H1 (cell line): ENCODE results near the gene RAI14. TPM values are rescaled to one million over a fixed set of nuclear protein-coding genes. Genes with fewer than 3 reads are reported as not detected.

Experiments used
- CTCF ChIA-PET: fragments of 300-600 bp; sonication (Branson Sonifier 250); formaldehyde crosslinking; loops from one replicate; lab custom pipeline; 2021; ENCODE audit not compliant: partially characterized antibody; lab: Charles Lee
- POLR2A ChIA-PET: fragments of 300-600 bp; sonication (Branson Sonifier 250); formaldehyde crosslinking; loops from one replicate; lab custom pipeline; 2021; ENCODE audit warnings: inconsistent platforms; ENCODE audit not compliant: partially characterized antibody; lab: Charles Lee
- DNase-seq, 2 experiments: peaks; one replicate each; pipeline versions ENCODE4 v3.0.0 to v3.0.0-alpha.2; 2010 to 2022; ENCODE audit warnings: low spot score in 2 of 2, low read depth in 1 of 2, mixed read lengths in 1 of 2
- FAIRE-seq: peaks from 2 replicates; lab custom pipeline; 2011; peaks lifted over from hg19 to GRCh38; lab: Jason Lieb, UNC
- H2AFZ ChIP-seq: 2 replicates; pipeline ENCODE4 v1.8.1; 2012; ENCODE audit warnings: low read length, inconsistent platforms
- H2AK5ac ChIP-seq: 2 replicates; pipeline ENCODE4 v1.6.1; 2013; ENCODE audit warnings: low read depth, low read length
- H2BK120ac ChIP-seq: replicated peaks from 2 replicates; pipeline ENCODE3; 2013; ENCODE audit warnings: low read depth, low read length, inconsistent platforms
- H2BK12ac ChIP-seq: 2 replicates; pipeline ENCODE4 v1.6.1; 2013; ENCODE audit warnings: low read depth, low read length
- H2BK15ac ChIP-seq: 2 replicates; pipeline ENCODE4 v1.6.1; 2013; ENCODE audit warnings: low read length
- H2BK20ac ChIP-seq: 2 replicates; pipeline ENCODE4 v1.6.1; 2013; ENCODE audit warnings: low read length
- H2BK5ac ChIP-seq: 2 replicates; pipeline ENCODE4 v1.6.1; 2013; ENCODE audit warnings: low read depth, low read length
- H3K14ac ChIP-seq: 2 replicates; pipeline ENCODE4 v1.6.1; 2013; ENCODE audit warnings: inconsistent platforms; ENCODE audit not compliant: insufficient read length
- H3K18ac ChIP-seq: 2 replicates; pipeline ENCODE4 v1.6.1; 2013; ENCODE audit warnings: low read length; ENCODE audit errors: extremely low read depth
- H3K23ac ChIP-seq: 2 replicates; pipeline ENCODE4 v1.6.1; 2013; ENCODE audit warnings: inconsistent platforms; ENCODE audit not compliant: insufficient read length
- H3K23me2 ChIP-seq: 2 replicates; pipeline ENCODE4 v1.6.1; 2013; ENCODE audit warnings: low read depth, low read length
- H3K27ac ChIP-seq: 2 replicates; pipeline ENCODE4 v1.6.1; 2011; ENCODE audit warnings: low read depth, low read length, inconsistent platforms
- H3K27me3 ChIP-seq, 4 experiments: replicated peaks in 1 of 4; 1 replicate in 1 of 4; 2 replicates in 3 of 4; pipeline versions ENCODE4 v1.6.1 to v1.8.1; 2011 to 2013; ENCODE audit warnings: low read length in 3 of 4, mild to moderate bottlenecking in 3 of 4, inconsistent platforms in 2 of 4, mixed read lengths in 2 of 4, moderate library complexity in 1 of 4; ENCODE audit not compliant: control insufficient read depth in 3 of 4, insufficient read depth in 3 of 4; ENCODE audit errors: extremely low read depth in 1 of 4
- H3K36me3 ChIP-seq, 4 experiments: 2 replicates each; pipeline versions ENCODE4 v1.6.1 to v1.8.1; 2011 to 2013; ENCODE audit warnings: mild to moderate bottlenecking in 4 of 4, low read length in 3 of 4, moderate library complexity in 2 of 4, control low read depth in 1 of 4, inconsistent platforms in 1 of 4; ENCODE audit not compliant: insufficient read depth in 4 of 4, control insufficient read depth in 2 of 4
- H3K4ac ChIP-seq: replicated peaks from 2 replicates; pipeline ENCODE3; 2013; ENCODE audit warnings: low read length, low read depth, mixed read lengths, inconsistent platforms; ENCODE audit not compliant: insufficient read length
- H3K4me1 ChIP-seq, 4 experiments: replicated peaks in 1 of 4; 1 replicate in 1 of 4; 2 replicates in 3 of 4; pipeline versions ENCODE4 v1.6.1 to v1.8.1; 2011 to 2013; ENCODE audit warnings: low read length in 3 of 4, inconsistent platforms in 2 of 4, mixed read lengths in 1 of 4; ENCODE audit not compliant: insufficient read depth in 4 of 4, control insufficient read depth in 3 of 4
- H3K4me2 ChIP-seq, 2 experiments: 2 replicates each; pipeline versions ENCODE4 v1.6.1 to v1.8.1; 2011 to 2013; ENCODE audit warnings: low read depth in 2 of 2, low read length in 2 of 2, control low read depth in 1 of 2, inconsistent platforms in 1 of 2, mild to moderate bottlenecking in 1 of 2; ENCODE audit not compliant: insufficient read depth in 1 of 2
- H3K4me3 ChIP-seq, 4 experiments: fragments of 200-600, 300-600 bp in 1 of 4; sonication (generic), shearing (Covaris generic), sonication (Bioruptor Twin) in 1 of 4; 2 replicates each; pipeline versions ENCODE4 v1.5.1 to v1.8.1; 2011 to 2016; ENCODE audit warnings: low read length in 4 of 4, low read depth in 3 of 4, control low read depth in 2 of 4, inconsistent platforms in 2 of 4, mild to moderate bottlenecking in 2 of 4, mixed read lengths in 1 of 4, moderate library complexity in 1 of 4; ENCODE audit not compliant: insufficient read depth in 2 of 4; ENCODE audit errors: extremely low read depth in 1 of 4
- H3K56ac ChIP-seq: replicated peaks from 2 replicates; pipeline ENCODE3; 2013; ENCODE audit warnings: low read depth, mild to moderate bottlenecking, mixed read lengths, low read length, inconsistent platforms; ENCODE audit not compliant: insufficient read length
- H3K79me1 ChIP-seq: 2 replicates; pipeline ENCODE4 v1.6.1; 2013; ENCODE audit warnings: low read depth, low read length, control low read depth
- H3K79me2 ChIP-seq, 2 experiments: 2 replicates each; pipeline versions ENCODE4 v1.6.1 to v1.8.1; 2012 to 2013; ENCODE audit warnings: low read length in 2 of 2, mild to moderate bottlenecking in 2 of 2, inconsistent platforms in 1 of 2; ENCODE audit not compliant: insufficient read depth in 2 of 2, control insufficient read depth in 1 of 2
- H3K9ac ChIP-seq, 4 experiments: replicated peaks in 1 of 4; 1 replicate in 1 of 4; 2 replicates in 3 of 4; pipeline versions ENCODE4 v1.6.1 to v1.8.1; 2011 to 2013; ENCODE audit warnings: low read depth in 3 of 4, low read length in 3 of 4, control low read depth in 2 of 4, mild to moderate bottlenecking in 2 of 4, moderate library complexity in 2 of 4, inconsistent platforms in 1 of 4; ENCODE audit errors: extremely low read depth in 1 of 4
- H3K9me3 ChIP-seq, 2 experiments: 2 replicates each; pipeline versions ENCODE4 v1.6.1 to v1.8.1; 2012 to 2013; ENCODE audit warnings: mild to moderate bottlenecking in 2 of 2, moderate library complexity in 2 of 2, control low read depth in 1 of 2, inconsistent platforms in 1 of 2, low read depth in 1 of 2, low read length in 1 of 2, mixed read lengths in 1 of 2; ENCODE audit not compliant: insufficient read depth in 2 of 2
- H4K20me1 ChIP-seq, 2 experiments: replicated peaks in 1 of 2; 2 replicates each; pipeline versions ENCODE3 to v1.8.1; 2011 to 2013; ENCODE audit warnings: inconsistent platforms in 2 of 2, low read length in 2 of 2, mild to moderate bottlenecking in 1 of 2; ENCODE audit not compliant: insufficient read depth in 2 of 2, control insufficient read depth in 1 of 2
- H4K5ac ChIP-seq: 2 replicates; pipeline ENCODE4 v1.6.1; 2013; ENCODE audit warnings: low read length, low read depth, mixed read lengths, inconsistent platforms; ENCODE audit not compliant: insufficient read length
- H4K8ac ChIP-seq: 2 replicates; pipeline ENCODE4 v1.8.0; 2013; ENCODE audit warnings: mild to moderate bottlenecking, moderate library complexity, low read length, inconsistent platforms; ENCODE audit not compliant: insufficient read depth; ENCODE audit errors: extremely low read depth
- H4K91ac ChIP-seq: replicated peaks from 2 replicates; pipeline ENCODE3; 2013; ENCODE audit warnings: low read length, mixed read lengths, inconsistent platforms; ENCODE audit not compliant: insufficient read length
- CBX5 ChIP-seq: fragments of 300-800, 300-1000 bp; sonication (generic); IDR thresholded peaks from 2 replicates; pipeline ENCODE4 v1.7.1; 2016; ENCODE audit warnings: antibody characterized with exemption, low read length, low read depth
- CEBPB ChIP-seq: IDR thresholded peaks from 2 replicates; pipeline ENCODE4 v1.6.1; 2012; ENCODE audit warnings: low read depth, low read length
- WGBS, 2 experiments: shearing (Covaris generic) in 1 of 2; methylation state at CpG; one replicate each; pipeline versions ENCODE4 v1.1.6 to v1.1.7; 2013 to 2015; ENCODE audit warnings: low lambda C conversion rate in 2 of 2, mixed read lengths in 2 of 2, inconsistent platforms in 1 of 2, low coverage in 1 of 2, missing lambda C conversion rate in 1 of 2; ENCODE audit not compliant: insufficient replicate concordance in 2 of 2, insufficient coverage in 1 of 2, insufficient read length in 1 of 2; ENCODE audit errors: extremely low coverage in 1 of 2, missing lambda C conversion rate in 1 of 2; 5-methylcytosine and 5-hydroxymethylcytosine counted together
- polyA plus RNA-seq, 7 experiments: library from polyadenylated mRNA; depleted of rRNA in 3 of 7; stranded (reverse) in 5 of 7; unstranded in 2 of 7; fragments of >200 nt in 5 of 7; fragments of 200-250 nt in 2 of 7; gene quantifications; 1 replicate in 5 of 7; 2 replicates in 1 of 7; 4 replicates in 1 of 7; pipeline versions ENCODE4 v1.2.1 to v1.2.3, GENCODE V29; 2011 to 2013; ENCODE audit warnings: missing spikeins in 2 of 7, mixed read lengths in 2 of 7
- total RNA-seq: library from RNA; stranded (reverse); fragmentation: NEBNext Ultra II Directional; extraction: Animal tissue kit (Norgen Biotek cat#: 25700); gene quantifications from 2 replicates; pipeline ENCODE4 v1.2.1, GENCODE V29; 2021

The RAI14 gene
- total and polyA plus RNA-seq, 2 of the 8 experiments (the other 6 are each of a cell fraction or from before 2014, with no cell fraction given) = 48.4 to 210 TPM

- no peak overlapping the region for H3K4me3 ChIP-seq
- H2BK5ac ChIP-seq = no peak overlapping the region
- no peak overlapping the region for H3K4ac ChIP-seq
- WGBS, 2 experiments = 95% methylated on average over 9 of the region's 9 CpGs; no CpG with 5 or more reads in 1 of the 2 experiments
- H4K5ac ChIP-seq = no peak overlapping the region
- no peak for DNase-seq
- H3K18ac ChIP-seq = no peak overlapping the region
- no peak overlapping the region for H3K23ac ChIP-seq
- H3K36me3 ChIP-seq = peaks cover 17 to 62% (median 37%) of the 10 kb centered on the region in 4 experiments
- H3K56ac ChIP-seq = no peak overlapping the region
- POLR2A ChIA-PET = interaction anchor here (0.6 kb wide), 1 partner anchor 190 kb away, joined by 4 read pairs; no protein-coding TSS in a partner anchor
- peaks cover 4 to 13% (median 6%) of the 10 kb centered on the region in 4 experiments; a peak in 5 of 7 replicates for H3K4me1 ChIP-seq
- H3K79me1 ChIP-seq = no peaks in the 10 kb centered on the region; the same call in 1 of the 2 replicates
- no peak overlapping the region for H4K8ac ChIP-seq
- H3K27me3 ChIP-seq = no peaks in the 10 kb centered on the region
- TF ChIP-seq CBX5 (no peak), CEBPB (0 out of 2 replicates have a peak, but pooled peaks have one; percentile 16)
- TF ChIP-seq, all 59 proteins: peak for 1
- H3K9me3 ChIP-seq = no peaks in the 10 kb centered on the region
- H2BK120ac ChIP-seq = no peak overlapping the region
- no peak overlapping the region for H3K4me2 ChIP-seq
- H2BK12ac ChIP-seq = no peak overlapping the region
- no peak overlapping the region for H4K91ac ChIP-seq
- H3K23me2 ChIP-seq = no peaks in the 10 kb centered on the region; the same call in 1 of the 2 replicates
- CTCF ChIA-PET = interaction anchor here (0.7 to 2.6 kb wide), 11 partner anchors 8 to 329 kb away, joined by 3 to 10 read pairs (median 3); no protein-coding TSS in a partner anchor
- H2BK20ac ChIP-seq = no peak overlapping the region
- peaks cover 0 to 3% of the 10 kb centered on the region in 2 experiments for H4K20me1 ChIP-seq
- no peak for FAIRE-seq
- no peak overlapping the region for H2BK15ac ChIP-seq
- H2AFZ ChIP-seq = no peak overlapping the region
- no peak overlapping the region for H2AK5ac ChIP-seq
- H3K27ac ChIP-seq = no peak overlapping the region
- peaks cover 0 to 7% of the 10 kb centered on the region in 2 experiments; a peak in 2 of 4 replicates for H3K79me2 ChIP-seq
- H3K14ac ChIP-seq = no peak overlapping the region
- H3K9ac ChIP-seq = no peak overlapping the region
Observed at GRCh38 chr5:34802834-34803563, 146.9 kb downstream of the RAI14 start.
